ENCODE results near the gene COBL.

DNA sequence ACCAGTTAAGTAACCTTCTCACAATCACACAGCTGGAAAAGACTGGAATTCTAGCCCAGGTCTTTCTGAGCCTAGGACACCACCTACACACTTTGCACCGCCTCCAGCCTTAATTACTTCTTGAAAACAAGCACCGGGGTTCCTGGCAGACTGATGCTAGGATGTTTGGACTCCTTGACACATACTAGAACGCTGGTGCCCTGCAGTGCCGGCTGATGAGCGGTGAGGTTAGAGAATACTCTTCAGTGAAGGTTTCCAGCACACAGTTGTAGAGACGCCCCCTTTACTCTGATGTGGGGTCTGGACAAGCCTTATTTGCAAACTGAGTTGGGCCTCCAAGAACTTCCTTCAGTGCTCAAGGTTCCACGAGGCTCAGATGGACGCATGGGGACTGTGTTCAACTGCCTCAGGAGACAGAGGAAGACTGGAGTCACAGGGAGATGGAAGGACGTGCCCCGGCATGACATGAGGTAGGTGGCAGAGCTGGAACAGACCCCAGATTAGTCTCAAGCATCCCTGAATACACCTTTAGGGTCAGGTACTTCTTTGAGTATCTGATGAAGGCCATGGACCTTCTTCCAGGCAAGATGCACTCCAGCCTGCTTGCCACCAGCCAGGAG lies 89.6 kb downstream of the COBL start:
- TF ChIP-seq, protein P1, sequence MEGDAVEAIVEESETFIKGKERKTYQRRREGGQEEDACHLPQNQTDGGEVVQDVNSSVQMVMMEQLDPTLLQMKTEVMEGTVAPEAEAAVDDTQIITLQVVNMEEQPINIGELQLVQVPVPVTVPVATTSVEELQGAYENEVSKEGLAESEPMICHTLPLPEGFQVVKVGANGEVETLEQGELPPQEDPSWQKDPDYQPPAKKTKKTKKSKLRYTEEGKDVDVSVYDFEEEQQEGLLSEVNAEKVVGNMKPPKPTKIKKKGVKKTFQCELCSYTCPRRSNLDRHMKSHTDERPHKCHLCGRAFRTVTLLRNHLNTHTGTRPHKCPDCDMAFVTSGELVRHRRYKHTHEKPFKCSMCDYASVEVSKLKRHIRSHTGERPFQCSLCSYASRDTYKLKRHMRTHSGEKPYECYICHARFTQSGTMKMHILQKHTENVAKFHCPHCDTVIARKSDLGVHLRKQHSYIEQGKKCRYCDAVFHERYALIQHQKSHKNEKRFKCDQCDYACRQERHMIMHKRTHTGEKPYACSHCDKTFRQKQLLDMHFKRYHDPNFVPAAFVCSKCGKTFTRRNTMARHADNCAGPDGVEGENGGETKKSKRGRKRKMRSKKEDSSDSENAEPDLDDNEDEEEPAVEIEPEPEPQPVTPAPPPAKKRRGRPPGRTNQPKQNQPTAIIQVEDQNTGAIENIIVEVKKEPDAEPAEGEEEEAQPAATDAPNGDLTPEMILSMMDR (IDR thresholded peaks at IDR 0.05), result no peak
- TF ChIP-seq POLR2A (IDR thresholded peaks at IDR 0.05), result no peak
